Measurements from ENCODE around the gene CTSK. TPM values are rescaled to one million over a fixed set of nuclear protein-coding genes. Genes with fewer than 3 reads are reported as not detected.
A peak's percentile ranks its signal among the peaks of the same experiment; 100 is the strongest.

CTSK gene
- total and polyA plus RNA-seq, 4 donors = 2.2 to 3.8 (median 2.4) TPM

DNA sequence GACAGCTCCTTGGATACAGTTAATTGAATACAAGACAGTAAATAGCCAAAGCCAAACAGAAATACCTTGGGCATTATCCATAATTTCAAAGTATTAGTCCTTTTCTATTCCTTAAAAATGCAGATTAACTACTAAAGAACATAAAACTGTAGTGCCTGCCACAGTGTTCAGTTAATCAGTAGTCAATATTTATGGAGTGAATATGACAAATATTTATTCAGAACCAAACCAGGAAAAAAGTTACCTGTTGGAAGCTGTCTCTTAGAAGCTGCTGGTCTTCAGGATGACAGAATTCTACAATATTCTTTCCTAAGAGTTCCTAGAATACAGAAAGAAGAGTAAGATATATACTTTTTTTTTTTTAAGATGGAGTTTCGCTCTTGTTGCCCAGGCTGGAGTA is 18.2 kb upstream of the CTSK start:
- Histone ChIP-seq H3K4me1 (ENCODE audit: control insufficient read depth in 4 of 4, insufficient read depth in 4 of 4, low read length in 3 of 4) (peaks cover 0 to 8% (median 5%) of the 10 kb centered on the region in 4 donors), H3K4me3 (ENCODE audit: low read depth in 1 of 3, low read length in 3 of 3) (no peak overlapping the region), H3K36me3 (ENCODE audit: control insufficient read depth in 4 of 4, insufficient read depth in 3 of 4, low read depth in 1 of 4, low read length in 3 of 4) (peaks cover 10 to 59% (median 49%) of the 10 kb centered on the region in 4 donors), H3K9me3 (ENCODE audit: control insufficient read depth in 4 of 4, low read length in 3 of 4) (no peaks in the 10 kb centered on the region), H3K27me3 (ENCODE audit: control insufficient read depth in 4 of 4, insufficient read depth in 4 of 4, low read length in 3 of 4) (no peaks in the 10 kb centered on the region), H3K9ac (ENCODE audit: low read depth in 1 of 2, low read length in 2 of 2) (no peak overlapping the region), H3K27ac (ENCODE audit: low read depth in 1 of 2, low read length in 2 of 2) (no peak overlapping the region)
- no peak for DNase-seq (ENCODE audit: low spot score)
- 100% methylated on average over 1 of the region's 1 CpG for WGBS
- no peak for TF ChIP-seq RAD21 (IDR thresholded peaks at IDR 0.05)
- no peak for TF ChIP-seq HNF4A (conservative IDR thresholded peaks at IDR 0.05)
- no peak for TF ChIP-seq FOXA1 (IDR thresholded peaks at IDR 0.05)
- TF ChIP-seq REST (IDR thresholded peaks at IDR 0.05) = no peak
- TF ChIP-seq FOXA2 (IDR thresholded peaks at IDR 0.05) = no peak
- TF ChIP-seq EGR1 (IDR thresholded peaks at IDR 0.05; ENCODE audit: low read depth in 2 of 2) = no peak
- TF ChIP-seq HNF4G (IDR thresholded peaks at IDR 0.05) = no peak
- no peak for TF ChIP-seq ZBTB33 (IDR thresholded peaks at IDR 0.05)
- TF ChIP-seq, protein P1, sequence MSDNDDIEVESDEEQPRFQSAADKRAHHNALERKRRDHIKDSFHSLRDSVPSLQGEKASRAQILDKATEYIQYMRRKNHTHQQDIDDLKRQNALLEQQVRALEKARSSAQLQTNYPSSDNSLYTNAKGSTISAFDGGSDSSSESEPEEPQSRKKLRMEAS (IDR thresholded peaks at IDR 0.05) = no peak
- TF ChIP-seq TAF1 (conservative IDR thresholded peaks at IDR 0.05) = no peak
- no peak for TF ChIP-seq GABPA (IDR thresholded peaks at IDR 0.05 in 1 of 2, conservative IDR thresholded peaks at IDR 0.05 in 1 of 2)

GRCh38 chr1:150820730-150821512 is 12.9 kb upstream of the CTSK start:
- peaks cover 20 to 45% (median 34%) of the 10 kb centered on the region in 4 donors for H3K36me3 ChIP-seq (ENCODE audit: control insufficient read depth in 4 of 4, insufficient read depth in 3 of 4, low read depth in 1 of 4, low read length in 3 of 4)
- H3K27me3 ChIP-seq (ENCODE audit: control insufficient read depth in 4 of 4, insufficient read depth in 4 of 4, low read length in 3 of 4) = no peaks in the 10 kb centered on the region
- no peak for DNase-seq (ENCODE audit: low spot score)
- H3K9ac ChIP-seq (ENCODE audit: low read depth in 1 of 2, low read length in 2 of 2) = no peak overlapping the region
- peak overlapping the region in 1 of 2 donors; percentile 19 for H3K27ac ChIP-seq (ENCODE audit: low read depth in 1 of 2, low read length in 2 of 2)
- H3K4me3 ChIP-seq (ENCODE audit: low read depth in 1 of 3, low read length in 3 of 3) = no peak overlapping the region
- H3K4me1 ChIP-seq (ENCODE audit: control insufficient read depth in 4 of 4, insufficient read depth in 4 of 4, low read length in 3 of 4) = peaks cover 4 to 15% (median 10%) of the 10 kb centered on the region in 4 donors
- 37% methylated on average over 7 of the region's 7 CpGs for WGBS
- no peaks in the 10 kb centered on the region for H3K9me3 ChIP-seq (ENCODE audit: control insufficient read depth in 4 of 4, low read length in 3 of 4)
- TF ChIP-seq TAF1 (conservative IDR thresholded peaks at IDR 0.05) = no peak
- peak; percentile 99 for TF ChIP-seq RXRA (IDR thresholded peaks at IDR 0.05)
- TF ChIP-seq HNF4A (conservative IDR thresholded peaks at IDR 0.05) = peak; percentile 66 to 67
- TF ChIP-seq ZBTB33 (IDR thresholded peaks at IDR 0.05) = peak; percentile 59
- peak; percentile 48 to 61 for TF ChIP-seq RAD21 (IDR thresholded peaks at IDR 0.05)
- no peak for TF ChIP-seq FOXA1 (IDR thresholded peaks at IDR 0.05)
- peak; percentile 56 for TF ChIP-seq NR2F2 (IDR thresholded peaks at IDR 0.05)
- TF ChIP-seq, protein P1 (IDR thresholded peaks at IDR 0.05) = peak; percentile 40
- peak; percentile 78 for TF ChIP-seq YY1 (IDR thresholded peaks at IDR 0.05)
- TF ChIP-seq SP1 (IDR thresholded peaks at IDR 0.05) = peak; percentile 52
- no peak for TF ChIP-seq HNF4G (IDR thresholded peaks at IDR 0.05)
- no peak for TF ChIP-seq GABPA (IDR thresholded peaks at IDR 0.05 in 1 of 2, conservative IDR thresholded peaks at IDR 0.05 in 1 of 2)
- TF ChIP-seq FOXA2 (IDR thresholded peaks at IDR 0.05) = no peak
- TF ChIP-seq, protein P2, sequence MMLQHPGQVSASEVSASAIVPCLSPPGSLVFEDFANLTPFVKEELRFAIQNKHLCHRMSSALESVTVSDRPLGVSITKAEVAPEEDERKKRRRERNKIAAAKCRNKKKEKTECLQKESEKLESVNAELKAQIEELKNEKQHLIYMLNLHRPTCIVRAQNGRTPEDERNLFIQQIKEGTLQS (IDR thresholded peaks at IDR 0.05) = peak; percentile 35
- peak in 1 of 2 donors; percentile 28 for TF ChIP-seq JUND (IDR thresholded peaks at IDR 0.05)
- TF ChIP-seq REST (IDR thresholded peaks at IDR 0.05) = peak; percentile 41
- TF ChIP-seq EGR1 (IDR thresholded peaks at IDR 0.05; ENCODE audit: low read depth in 2 of 2) = no peak
